ENCODE results near the gene RAPGEF6. TPM values are rescaled to one million over a fixed set of nuclear protein-coding genes. Genes with fewer than 3 reads are reported as not detected.

The RAPGEF6 gene
- total and polyA plus RNA-seq, 12 donors, result 1.5 to 16.3 (median 10.9) TPM

DNA sequence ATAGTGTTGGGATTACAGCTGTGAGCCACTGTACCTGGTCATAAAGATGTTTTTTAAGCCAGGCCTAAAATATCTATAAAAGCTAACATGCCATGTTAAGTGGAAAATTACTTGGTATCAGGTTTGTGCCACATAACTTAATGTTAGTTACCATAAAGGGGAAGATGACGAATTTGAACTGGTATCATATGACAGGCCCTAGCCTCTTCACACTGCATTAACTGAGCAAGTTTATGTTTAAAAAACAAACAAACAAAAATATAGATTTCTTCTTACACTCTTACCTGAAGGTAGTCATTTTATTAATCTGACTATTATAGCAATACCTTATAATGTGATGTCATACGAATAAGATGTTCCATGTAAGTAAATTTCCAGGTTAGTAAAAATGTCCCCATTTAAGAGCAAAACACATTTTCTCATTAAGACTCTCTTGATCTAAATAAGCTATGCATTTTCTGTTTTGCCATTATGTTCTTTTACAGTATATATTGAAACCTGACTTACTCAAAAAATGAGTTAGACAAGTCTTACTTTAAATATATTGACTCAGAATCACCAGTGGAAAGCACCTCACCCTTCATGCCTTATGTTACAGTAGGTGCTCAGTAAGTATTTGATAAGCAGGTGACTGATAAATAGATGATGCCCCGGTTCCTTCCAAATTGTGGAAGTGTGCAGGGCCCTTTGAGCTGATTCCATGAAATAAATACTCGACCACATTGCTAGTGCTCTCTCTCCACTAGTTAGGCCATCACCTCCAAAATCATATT lies 245.7 kb downstream of the RAPGEF6 start:
- Histone ChIP-seq H3K4me3 (no peak overlapping the region), H3K36me3 (peaks cover 0 to 91% (median 0%) of the 10 kb centered on the region in 9 donors), H3K27ac (no peak overlapping the region), H3K27me3 (no peaks in the 10 kb centered on the region), H3K4me1 (peaks cover 0 to 31% (median 3%) of the 10 kb centered on the region in 9 donors), H3K9me3 (no peaks in the 10 kb centered on the region)
- TF ChIP-seq, protein P1, sequence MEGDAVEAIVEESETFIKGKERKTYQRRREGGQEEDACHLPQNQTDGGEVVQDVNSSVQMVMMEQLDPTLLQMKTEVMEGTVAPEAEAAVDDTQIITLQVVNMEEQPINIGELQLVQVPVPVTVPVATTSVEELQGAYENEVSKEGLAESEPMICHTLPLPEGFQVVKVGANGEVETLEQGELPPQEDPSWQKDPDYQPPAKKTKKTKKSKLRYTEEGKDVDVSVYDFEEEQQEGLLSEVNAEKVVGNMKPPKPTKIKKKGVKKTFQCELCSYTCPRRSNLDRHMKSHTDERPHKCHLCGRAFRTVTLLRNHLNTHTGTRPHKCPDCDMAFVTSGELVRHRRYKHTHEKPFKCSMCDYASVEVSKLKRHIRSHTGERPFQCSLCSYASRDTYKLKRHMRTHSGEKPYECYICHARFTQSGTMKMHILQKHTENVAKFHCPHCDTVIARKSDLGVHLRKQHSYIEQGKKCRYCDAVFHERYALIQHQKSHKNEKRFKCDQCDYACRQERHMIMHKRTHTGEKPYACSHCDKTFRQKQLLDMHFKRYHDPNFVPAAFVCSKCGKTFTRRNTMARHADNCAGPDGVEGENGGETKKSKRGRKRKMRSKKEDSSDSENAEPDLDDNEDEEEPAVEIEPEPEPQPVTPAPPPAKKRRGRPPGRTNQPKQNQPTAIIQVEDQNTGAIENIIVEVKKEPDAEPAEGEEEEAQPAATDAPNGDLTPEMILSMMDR (IDR thresholded peaks at IDR 0.05), result no peak
- intact Hi-C loops (cut with DNase I), result loop anchor here in 3 of 10 donors (10.0 kb wide), 2 partner anchors 124 to 224 kb away; partner anchors contain the start of genes CDC42SE2 (in 2 of the 3) and HINT1 (in 1 of the 3)
- ATAC-seq, result no peak
- no peak for DNase-seq
- WGBS, 2 donors, result 91 to 93% methylated on average over 4 of the region's 4 CpGs

DNA sequence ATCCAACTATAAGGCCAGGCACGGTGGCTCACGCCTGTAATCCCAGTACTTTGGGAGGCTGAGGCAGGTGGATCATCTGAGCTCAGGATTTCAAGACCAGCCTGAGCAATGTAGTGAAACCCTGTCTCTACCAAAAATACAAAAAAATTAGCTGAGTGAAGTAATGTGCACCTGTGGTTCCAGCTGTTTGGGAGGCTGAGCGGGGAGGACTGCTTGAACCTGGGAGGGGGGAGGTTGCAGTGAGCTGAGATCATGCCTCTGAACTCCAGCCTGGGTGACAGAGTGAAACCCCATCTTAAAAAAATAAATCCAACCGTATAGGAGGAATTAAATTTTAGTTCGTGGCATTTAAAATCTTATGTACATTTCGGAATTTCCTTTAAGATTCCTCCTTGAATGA lies 247.8 kb downstream of the RAPGEF6 start:
- WGBS, 2 donors, result 96 to 97% methylated on average over 6 of the region's 6 CpGs
- TF ChIP-seq, protein P1 (IDR thresholded peaks at IDR 0.05), result no peak
- Histone ChIP-seq H3K36me3 (peaks cover 0 to 71% (median 0%) of the 10 kb centered on the region in 9 donors), H3K27ac (peak overlapping the region in 5 of 10 donors; percentile 24 to 50 (median 34)), H3K4me1 (peaks cover 0 to 40% (median 0%) of the 10 kb centered on the region in 9 donors), H3K4me3 (no peak overlapping the region), H3K27me3 (no peaks in the 10 kb centered on the region), H3K9me3 (no peaks in the 10 kb centered on the region)
- DNase-seq, result no peak
- intact Hi-C loops (cut with DNase I), result loop anchor here in 3 of 10 donors (10.0 kb wide), 2 partner anchors 122 to 222 kb away; partner anchors contain the start of genes CDC42SE2 (in 2 of the 3) and HINT1 (in 1 of the 3)
- no peak for ATAC-seq

DNA sequence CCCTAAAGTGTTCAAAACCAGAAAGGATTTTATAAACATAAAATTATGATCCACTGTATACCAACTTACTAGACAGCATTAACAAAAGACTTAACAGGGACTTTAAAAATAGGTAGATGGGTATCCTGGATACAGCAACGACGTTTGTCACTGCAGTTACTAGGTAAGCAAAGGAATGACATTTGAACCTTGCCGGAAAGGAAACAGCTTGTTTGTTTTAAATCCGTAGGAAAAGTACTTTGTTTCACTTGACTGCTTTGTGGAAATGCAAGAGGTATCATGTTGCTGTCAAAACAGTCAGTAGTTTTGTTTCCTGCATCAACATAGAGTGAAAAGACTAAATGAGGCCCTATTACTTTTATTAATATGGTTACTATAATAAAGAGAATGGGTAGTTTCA lies 248.2 kb downstream of the RAPGEF6 start:
- Histone ChIP-seq H3K9me3 (no peaks in the 10 kb centered on the region), H3K27ac (peak overlapping the region in 5 of 10 donors; percentile 24 to 50 (median 34)), H3K27me3 (no peaks in the 10 kb centered on the region), H3K36me3 (peaks cover 0 to 66% (median 0%) of the 10 kb centered on the region in 9 donors), H3K4me3 (no peak overlapping the region), H3K4me1 (peaks cover 0 to 45% (median 0%) of the 10 kb centered on the region in 9 donors)
- ATAC-seq, result peak in 4 of 8 donors; percentile 24 to 61 (median 52)
- WGBS, 2 donors, result 39 to 44% methylated on average over 4 of the region's 4 CpGs
- no peak for DNase-seq
- TF ChIP-seq, protein P1 (IDR thresholded peaks at IDR 0.05), result no peak
- intact Hi-C loops (cut with DNase I), result loop anchor here in 3 of 10 donors (10.0 kb wide), 2 partner anchors 122 to 222 kb away; partner anchors contain the start of genes CDC42SE2 (in 2 of the 3) and HINT1 (in 1 of the 3)

DNA sequence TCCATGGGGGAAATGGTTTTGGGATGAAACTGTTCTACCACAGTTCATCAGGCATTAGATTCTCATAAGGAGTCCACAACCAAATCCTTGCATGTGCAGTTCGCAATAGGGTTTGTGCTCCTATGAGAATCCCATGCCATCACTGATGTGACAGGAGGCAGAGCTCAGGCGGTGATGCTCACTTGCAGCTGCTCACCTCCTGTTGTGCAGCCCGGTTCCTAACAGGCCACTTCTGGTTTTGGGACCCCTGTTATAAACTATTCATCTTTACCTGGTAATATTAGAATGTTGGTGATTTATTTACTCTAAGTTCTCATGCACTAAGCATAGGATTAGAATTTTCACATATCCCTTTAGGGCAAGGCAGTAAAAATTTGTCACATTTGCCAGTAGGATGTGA lies 248.9 kb downstream of the RAPGEF6 start:
- TF ChIP-seq, protein P1 (IDR thresholded peaks at IDR 0.05), result no peak
- Histone ChIP-seq H3K27me3 (no peaks in the 10 kb centered on the region), H3K9me3 (no peaks in the 10 kb centered on the region), H3K36me3 (peaks cover 0 to 60% (median 0%) of the 10 kb centered on the region in 9 donors), H3K4me1 (peaks cover 0 to 52% (median 0%) of the 10 kb centered on the region in 9 donors), H3K4me3 (no peak overlapping the region), H3K27ac (peak overlapping the region in 3 of 10 donors; percentile 18 to 34 (median 34))
- ATAC-seq, result no peak
- WGBS, 2 donors, result 96 to 97% methylated on average over 3 of the region's 3 CpGs
- DNase-seq, result no peak
- intact Hi-C loops (cut with DNase I), result loop anchor here in 3 of 10 donors (10.0 kb wide), 2 partner anchors 121 to 221 kb away; partner anchors contain the start of genes CDC42SE2 (in 2 of the 3) and HINT1 (in 1 of the 3)

Data from heart right ventricle (tissue), 16 donors.